Activated naive CD4-positive, alpha-beta T cell treated with anti-CD3 and anti-CD28 coated beads, Interleukin-2, amount 50 U/mL, for 24 hours (primary cell): ENCODE results near the gene YIPF3.
"Not testable (repeated sequence)": the region's sequence is repeated elsewhere in the genome, so short reads cannot be mapped to it uniquely, and the experiment has no call there.

ENCODE experiments used
- H3K27ac Mint-ChIP-seq: one replicate; pipeline ENCODE4 v1.8.0; 2021; ENCODE audit warnings: mild to moderate bottlenecking, mixed read lengths
- H3K27me3 Mint-ChIP-seq: one replicate; pipeline ENCODE4 v1.8.0; 2021; ENCODE audit warnings: mixed read lengths
- H3K36me3 Mint-ChIP-seq: one replicate; pipeline ENCODE4 v1.8.0; 2021; ENCODE audit warnings: mixed read lengths
- H3K4me1 Mint-ChIP-seq: one replicate; pipeline ENCODE4 v1.8.0; 2021; ENCODE audit warnings: mixed read lengths
- H3K4me3 Mint-ChIP-seq: one replicate; pipeline ENCODE4 v1.8.0; 2021; ENCODE audit warnings: mild to moderate bottlenecking, mixed read lengths
- H3K9me3 Mint-ChIP-seq: one replicate; pipeline ENCODE4 v1.8.0; 2021; ENCODE audit warnings: mixed read lengths

YIPF3 gene

DNA sequence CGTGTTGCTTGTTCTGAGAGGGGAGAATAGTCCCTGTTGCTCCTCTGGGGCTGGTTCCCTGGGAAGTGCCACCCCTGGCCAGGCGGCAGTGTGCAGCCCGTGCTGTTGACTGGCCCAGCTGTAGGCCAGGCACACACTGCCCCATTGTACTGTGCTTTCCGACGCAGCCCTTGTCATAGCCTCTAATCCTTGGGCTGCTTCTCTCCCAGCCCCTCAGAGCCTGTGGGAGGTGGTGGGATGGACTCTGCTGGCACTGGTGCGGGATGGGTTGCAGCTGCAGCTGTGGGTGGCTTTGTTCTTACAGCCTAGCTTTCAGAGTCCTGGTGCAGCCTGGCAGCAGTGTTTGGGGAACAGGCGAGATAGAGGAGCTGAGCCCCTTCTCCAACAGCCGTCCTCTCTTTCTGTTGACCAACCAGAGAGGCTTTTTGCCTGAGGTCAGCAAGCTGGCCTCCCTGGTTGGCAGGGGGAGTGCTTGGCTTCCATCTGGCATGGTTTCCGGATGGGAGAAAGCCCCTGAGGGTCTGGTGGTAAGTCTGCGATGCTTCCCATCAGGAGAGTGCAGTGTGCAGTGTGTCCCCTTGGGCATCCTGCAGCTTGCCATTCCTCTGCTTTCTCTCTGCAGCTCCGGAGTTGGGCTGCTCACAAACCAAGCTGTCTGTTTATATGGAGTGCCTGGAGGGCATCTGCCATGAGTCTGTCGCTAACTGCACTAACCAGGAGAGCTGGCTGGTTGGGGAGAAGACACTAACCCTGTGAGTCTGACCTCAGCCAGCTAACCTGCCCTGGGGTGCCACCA, 27.3 kb downstream of the YIPF3 start:
- H3K36me3 Mint-ChIP-seq, result no peaks in the 10 kb centered on the region
- no peaks in the 10 kb centered on the region for H3K9me3 Mint-ChIP-seq
- H3K27ac Mint-ChIP-seq, result no peak overlapping the region
- peaks cover 30% of the 10 kb centered on the region for H3K4me1 Mint-ChIP-seq
- no peaks in the 10 kb centered on the region for H3K27me3 Mint-ChIP-seq
- no peak overlapping the region for H3K4me3 Mint-ChIP-seq

GRCh38 chr6:43488667-43489276, 28.0 kb downstream of the YIPF3 start:
- Mint-ChIP-seq H3K27me3 (no peaks in the 10 kb centered on the region), H3K9me3 (no peaks in the 10 kb centered on the region), H3K36me3 (no peaks in the 10 kb centered on the region), H3K4me1 (peaks cover 23% of the 10 kb centered on the region), H3K4me3 (no peak overlapping the region), H3K27ac (no peak overlapping the region)

- Mint-ChIP-seq H3K4me1 (peaks cover 55% of the 10 kb centered on the region), H3K9me3 (no peaks in the 10 kb centered on the region), H3K36me3 (no peaks in the 10 kb centered on the region), H3K27me3 (no peaks in the 10 kb centered on the region), H3K27ac (no peak overlapping the region), H3K4me3 (no peak overlapping the region)
Measured at GRCh38 chr6:43481591-43482236, 35.0 kb downstream of the YIPF3 start.

DNA sequence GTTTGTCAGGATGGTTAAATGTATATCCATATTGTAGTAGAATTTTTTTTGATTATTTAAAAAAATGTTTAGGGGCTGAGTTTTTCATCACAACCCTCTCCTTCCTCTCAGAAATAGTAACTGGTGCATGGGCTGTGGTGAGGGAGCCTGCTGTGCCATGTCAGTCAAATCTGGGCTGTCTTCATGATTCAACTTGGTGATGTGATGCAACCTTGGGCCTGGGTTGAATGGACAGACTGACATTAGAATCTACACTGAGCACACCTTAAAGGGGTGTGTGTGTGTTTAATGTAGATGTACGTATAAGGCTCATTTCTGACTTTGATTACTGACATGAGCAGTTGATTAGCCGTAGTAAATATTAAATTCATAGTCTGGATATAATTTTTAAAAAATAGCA, 35.7 kb downstream of the YIPF3 start:
- H3K27ac Mint-ChIP-seq, result no peak overlapping the region
- H3K4me1 Mint-ChIP-seq, result peaks cover 59% of the 10 kb centered on the region
- H3K9me3 Mint-ChIP-seq, result no peaks in the 10 kb centered on the region
- H3K27me3 Mint-ChIP-seq, result no peaks in the 10 kb centered on the region
- no peak overlapping the region for H3K4me3 Mint-ChIP-seq
- no peaks in the 10 kb centered on the region for H3K36me3 Mint-ChIP-seq

GRCh38 chr6:43478008-43478372, 38.7 kb downstream of the YIPF3 start:
- Mint-ChIP-seq H3K4me3 (peak overlapping the region; percentile 94), H3K36me3 (no peaks in the 10 kb centered on the region), H3K27me3 (no peaks in the 10 kb centered on the region), H3K27ac (peak overlapping the region; percentile 88), H3K9me3 (no peaks in the 10 kb centered on the region), H3K4me1 (peaks cover 53% of the 10 kb centered on the region)

DNA sequence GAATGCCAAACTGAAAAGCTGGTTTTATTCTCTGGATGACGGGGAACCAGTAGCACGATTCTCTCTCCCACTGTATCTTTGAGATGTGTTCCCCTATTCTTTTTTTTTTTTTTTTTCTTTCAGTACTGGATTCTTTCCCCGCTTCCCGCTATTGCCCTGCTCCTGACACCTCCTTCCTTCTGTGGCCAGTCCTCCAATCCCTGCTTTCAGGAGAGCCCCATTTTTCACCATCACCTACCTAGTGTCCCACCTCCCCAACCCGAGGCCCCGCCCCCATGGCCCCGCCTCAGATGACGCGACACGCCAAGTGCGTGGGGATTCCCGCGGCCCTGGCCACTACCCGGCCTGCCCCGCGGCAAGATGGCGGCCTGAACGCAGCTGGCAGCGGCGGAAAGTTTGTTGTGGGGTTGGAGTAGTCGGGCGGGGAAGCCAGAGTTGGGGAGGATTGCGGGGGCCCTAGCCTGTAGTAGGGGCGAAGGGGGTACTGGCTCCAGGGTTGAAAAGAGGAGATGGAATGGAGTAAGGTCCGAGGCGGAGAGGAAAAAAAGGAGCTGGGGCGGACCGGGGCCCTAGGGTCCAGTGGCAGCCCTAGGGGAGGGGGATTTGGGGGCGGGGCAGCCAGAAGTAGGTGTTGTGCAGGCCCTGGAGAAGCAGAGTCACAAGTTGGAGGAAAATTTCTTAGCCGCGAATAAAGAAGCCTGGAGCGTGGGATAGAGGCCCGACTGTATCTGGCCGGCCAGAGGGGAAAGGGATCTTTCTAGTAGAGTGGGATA, 39.3 kb downstream of the YIPF3 start, which contains the start of gene TJAP1:
TJAP1 (plus strand) TSS at position 336 of the 773 bp plus-strand sequence. CDS start 21,432 bp downstream, outside the sequence.
- no peaks in the 10 kb centered on the region for H3K36me3 Mint-ChIP-seq
- H3K4me1 Mint-ChIP-seq, result peaks cover 51% of the 10 kb centered on the region
- no peaks in the 10 kb centered on the region for H3K27me3 Mint-ChIP-seq
- H3K4me3 Mint-ChIP-seq, result peak within 1 kb of the TSS; percentile 94
- H3K9me3 Mint-ChIP-seq, result no peaks in the 10 kb centered on the region
- H3K27ac Mint-ChIP-seq, result peak within 1 kb of the TSS; percentile 88

DNA sequence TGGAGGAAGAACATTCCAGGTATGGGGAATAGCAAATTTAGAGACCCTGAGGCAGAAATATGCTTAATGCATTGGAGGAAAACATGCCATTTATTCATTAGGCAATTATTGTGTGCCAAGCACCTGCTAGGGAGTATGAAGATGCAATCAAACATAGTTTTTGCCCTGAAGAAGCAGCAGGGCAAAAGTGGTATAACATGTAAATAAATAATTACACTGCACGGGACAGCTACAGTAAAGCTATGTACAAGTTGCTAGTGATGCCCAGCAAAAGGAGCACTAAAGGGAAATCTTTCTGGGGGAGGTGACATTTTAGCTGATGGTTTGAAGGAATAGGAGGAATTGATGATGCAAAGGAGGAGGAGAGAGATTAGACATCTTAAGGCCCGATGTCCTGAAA, 40.0 kb downstream of the YIPF3 start:
- H3K27ac Mint-ChIP-seq, result peak overlapping the region; percentile 88
- H3K27me3 Mint-ChIP-seq, result no peaks in the 10 kb centered on the region
- H3K36me3 Mint-ChIP-seq, result no peaks in the 10 kb centered on the region
- H3K4me3 Mint-ChIP-seq, result peak overlapping the region; percentile 94
- H3K4me1 Mint-ChIP-seq, result peaks cover 44% of the 10 kb centered on the region
- no peaks in the 10 kb centered on the region for H3K9me3 Mint-ChIP-seq

DNA sequence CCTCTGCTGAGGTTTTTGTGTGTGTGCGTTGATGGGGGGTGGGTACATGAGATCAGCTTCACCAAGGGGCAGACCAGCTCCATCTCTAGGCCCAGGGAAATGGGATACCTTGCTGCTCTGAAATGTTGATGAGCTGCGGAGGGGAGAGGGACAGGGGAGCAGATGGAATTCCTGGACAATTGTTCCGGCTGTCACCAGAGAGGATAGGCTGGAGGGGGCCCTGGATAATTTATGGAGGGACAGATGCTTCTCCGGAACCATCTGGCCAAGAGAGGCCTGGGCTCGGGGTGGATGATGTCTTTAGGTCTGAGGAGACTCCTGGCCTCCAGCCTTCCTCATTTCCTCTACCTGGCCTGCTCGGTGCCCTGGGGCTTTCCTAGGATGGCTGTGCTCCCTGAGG, 41.2 kb downstream of the YIPF3 start:
- no peak overlapping the region for H3K27ac Mint-ChIP-seq
- no peaks in the 10 kb centered on the region for H3K27me3 Mint-ChIP-seq
- H3K4me3 Mint-ChIP-seq, result no peak overlapping the region
- no peaks in the 10 kb centered on the region for H3K36me3 Mint-ChIP-seq
- H3K4me1 Mint-ChIP-seq, result peaks cover 35% of the 10 kb centered on the region
- no peaks in the 10 kb centered on the region for H3K9me3 Mint-ChIP-seq

DNA sequence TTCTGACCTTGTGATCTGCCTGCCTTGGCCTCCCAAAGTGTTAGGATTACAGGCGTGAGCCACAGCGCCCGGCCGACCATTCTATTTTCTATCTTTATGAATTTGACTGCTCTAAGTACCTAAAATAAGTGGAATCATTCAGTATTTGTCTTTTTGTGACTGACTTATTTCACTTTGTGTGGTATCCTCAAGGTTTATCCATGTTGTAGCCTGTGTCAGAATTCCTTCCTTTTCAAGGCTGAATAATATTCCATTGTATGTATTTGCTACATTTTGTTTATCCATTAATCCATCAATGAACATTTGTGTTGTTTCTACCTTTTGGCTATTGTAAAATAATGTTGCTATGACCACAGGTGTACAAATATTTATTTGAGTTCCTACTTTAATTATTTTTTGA, 44.2 kb downstream of the YIPF3 start:
- no peak overlapping the region for H3K4me3 Mint-ChIP-seq

DNA sequence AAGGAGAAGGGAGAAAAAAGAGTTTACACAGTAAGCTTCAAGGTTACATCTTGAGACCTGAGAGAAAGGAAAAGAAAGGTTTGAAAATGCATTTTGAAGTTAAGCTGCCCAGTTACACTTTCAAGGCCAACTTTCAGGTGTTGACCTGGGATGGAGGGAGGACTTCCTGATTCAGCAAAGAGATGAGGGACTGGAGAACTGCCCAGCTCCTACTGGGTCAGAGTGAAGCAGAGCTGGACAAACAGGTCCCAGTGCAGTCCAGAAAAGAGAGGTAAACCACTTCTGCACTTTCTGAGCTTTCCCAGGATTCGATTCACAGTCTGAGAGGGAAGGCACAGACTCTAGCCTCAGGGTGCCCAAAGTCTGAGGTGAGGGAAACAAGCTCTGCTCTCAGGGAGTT, 45.3 kb downstream of the YIPF3 start:
- Mint-ChIP-seq H3K4me1 (peaks cover under 1% of the 10 kb centered on the region), H3K9me3 (no peaks in the 10 kb centered on the region), H3K27me3 (peaks cover 5% of the 10 kb centered on the region), H3K36me3 (no peaks in the 10 kb centered on the region), H3K27ac (peak overlapping the region; percentile 6), H3K4me3 (no peak overlapping the region)

More for the DNA sequence above, 44.2 kb downstream of the YIPF3 start:
- peaks cover 5% of the 10 kb centered on the region for H3K27me3 Mint-ChIP-seq
- H3K4me1 Mint-ChIP-seq, result peaks cover 11% of the 10 kb centered on the region
- H3K27ac Mint-ChIP-seq, result no peak overlapping the region
- no peaks in the 10 kb centered on the region for H3K36me3 Mint-ChIP-seq
- no peaks in the 10 kb centered on the region for H3K9me3 Mint-ChIP-seq

DNA sequence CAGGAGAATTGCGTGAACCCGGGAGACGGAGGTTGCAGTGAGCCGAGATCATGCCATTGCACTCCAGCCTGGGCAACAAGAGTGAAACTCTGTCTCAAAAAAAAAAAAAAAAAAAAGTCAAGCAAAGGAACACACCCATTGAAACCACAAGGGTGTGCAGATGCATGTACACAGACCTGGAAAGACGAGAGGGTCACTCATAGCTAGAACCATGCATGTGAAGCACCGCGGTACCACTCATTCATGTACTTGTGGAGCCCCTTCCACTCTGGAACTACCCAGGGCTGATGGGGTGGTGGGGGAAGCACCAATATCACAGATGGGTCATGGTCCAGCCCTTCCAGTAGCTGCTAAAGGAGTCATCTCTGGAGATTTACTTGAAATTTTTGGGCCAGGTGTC, 46.8 kb downstream of the YIPF3 start:
- Mint-ChIP-seq H3K27me3 (peaks cover 5% of the 10 kb centered on the region), H3K27ac (no peak overlapping the region), H3K36me3 (no peaks in the 10 kb centered on the region), H3K4me1 (no peaks in the 10 kb centered on the region), H3K9me3 (no peaks in the 10 kb centered on the region), H3K4me3 (no peak overlapping the region)

GRCh38 chr6:43468748-43469681, 47.7 kb downstream of the YIPF3 start:
- no peaks in the 10 kb centered on the region for H3K9me3 Mint-ChIP-seq
- no peaks in the 10 kb centered on the region for H3K36me3 Mint-ChIP-seq
- H3K4me1 Mint-ChIP-seq, result no peaks in the 10 kb centered on the region
- no peak overlapping the region for H3K4me3 Mint-ChIP-seq
- peaks cover 5% of the 10 kb centered on the region for H3K27me3 Mint-ChIP-seq
- H3K27ac Mint-ChIP-seq, result no peak overlapping the region

GRCh38 chr6:43468240-43468639, 48.5 kb downstream of the YIPF3 start:
- H3K36me3 Mint-ChIP-seq, result no peaks in the 10 kb centered on the region

GRCh38 chr6:43467752-43468151, 49.0 kb downstream of the YIPF3 start:
- Mint-ChIP-seq H3K9me3 (no peaks in the 10 kb centered on the region), H3K4me3 (no peak overlapping the region), H3K27me3 (peaks cover 5% of the 10 kb centered on the region), H3K27ac (no peak overlapping the region), H3K4me1 (no peaks in the 10 kb centered on the region), H3K36me3 (no peaks in the 10 kb centered on the region)

More at GRCh38 chr6:43468240-43468639, 48.5 kb downstream of the YIPF3 start:
- no peak overlapping the region for H3K27ac Mint-ChIP-seq
- H3K9me3 Mint-ChIP-seq, result no peaks in the 10 kb centered on the region
- no peak overlapping the region for H3K4me3 Mint-ChIP-seq
- no peaks in the 10 kb centered on the region for H3K4me1 Mint-ChIP-seq
- H3K27me3 Mint-ChIP-seq, result peaks cover 5% of the 10 kb centered on the region

- not testable (repeated sequence) for H3K36me3 Mint-ChIP-seq, H3K27me3 Mint-ChIP-seq, H3K4me3 Mint-ChIP-seq
Measured at GRCh38 chr6:43467265-43467664, 49.5 kb downstream of the YIPF3 start.

More at GRCh38 chr6:43467265-43467664, 49.5 kb downstream of the YIPF3 start:
- H3K9me3 Mint-ChIP-seq, H3K4me1 Mint-ChIP-seq, H3K27ac Mint-ChIP-seq: not testable (repeated sequence)
